ENCODE data around the gene PSMF1. TPM values are rescaled to one million over a fixed set of nuclear protein-coding genes. Genes with fewer than 3 reads are reported as not detected.

PSMF1 gene
- 100 to 1,000 TPM in 1 of 4 donors, 10 to 100 TPM in 3; 43.6 to 118 (median 62.7) TPM for polyA plus RNA-seq
- long read RNA-seq, donor 1, full-length matches to known transcripts: 88 of 121 reads
- long read RNA-seq, donor 1, partial matches to known transcripts: 24 of 121 reads
- long read RNA-seq, donor 1, other reads (novel, unspliced or antisense): 9 of 121 reads
- long read RNA-seq, donor 2, full-length matches to known transcripts: 28 of 33 reads
- long read RNA-seq, donor 2, partial matches to known transcripts: 5 of 33 reads
- long read RNA-seq, donor 2, other reads (novel, unspliced or antisense): 0 of 33 reads
- long read RNA-seq, donor 3, full-length matches to known transcripts: 27 of 33 reads
- long read RNA-seq, donor 3, partial matches to known transcripts: 6 of 33 reads
- long read RNA-seq, donor 3, other reads (novel, unspliced or antisense): 0 of 33 reads
- long read RNA-seq, donor 4, full-length matches to known transcripts: 2 of 2 reads
- long read RNA-seq, donor 4, partial matches to known transcripts: 0 of 2 reads
- long read RNA-seq, donor 4, other reads (novel, unspliced or antisense): 0 of 2 reads
- long read RNA-seq, donor 5, full-length matches to known transcripts: 7 of 14 reads
- long read RNA-seq, donor 5, partial matches to known transcripts: 7 of 14 reads
- long read RNA-seq, donor 5, other reads (novel, unspliced or antisense): 0 of 14 reads
- long read RNA-seq, donor 6, full-length matches to known transcripts: 41 of 48 reads
- long read RNA-seq, donor 6, partial matches to known transcripts: 7 of 48 reads
- long read RNA-seq, donor 6, other reads (novel, unspliced or antisense): 0 of 48 reads
- long read RNA-seq, donor 7, full-length matches to known transcripts: 73 of 102 reads
- long read RNA-seq, donor 7, partial matches to known transcripts: 29 of 102 reads
- long read RNA-seq, donor 7, other reads (novel, unspliced or antisense): 0 of 102 reads
- long read RNA-seq, donor 8, full-length matches to known transcripts: 1 of 1 reads
- long read RNA-seq, donor 8, partial matches to known transcripts: 0 of 1 reads
- long read RNA-seq, donor 8, other reads (novel, unspliced or antisense): 0 of 1 reads
- long read RNA-seq, donor 9, full-length matches to known transcripts: 6 of 6 reads
- long read RNA-seq, donor 9, partial matches to known transcripts: 0 of 6 reads
- long read RNA-seq, donor 9, other reads (novel, unspliced or antisense): 0 of 6 reads
- long read RNA-seq, donor 10, full-length matches to known transcripts: 54 of 59 reads
- long read RNA-seq, donor 10, partial matches to known transcripts: 5 of 59 reads
- long read RNA-seq, donor 10, other reads (novel, unspliced or antisense): 0 of 59 reads

- Histone ChIP-seq H3K27ac (ENCODE audit: low read depth in 1 of 3, low read length in 2 of 3) (peak within 1 kb of the TSS; percentile 73 to 88 (median 87)), H3K9me3 (ENCODE audit: control insufficient read depth in 2 of 2, insufficient read depth in 1 of 2, low read depth in 1 of 2, low read length in 1 of 2) (no peaks in the 10 kb centered on the region), H3K4me3 (ENCODE audit: low read depth in 1 of 3, low read length in 3 of 3) (peak within 1 kb of the TSS; percentile 89 to 96 (median 94)), H3K27me3 (ENCODE audit: control insufficient read depth in 3 of 3, insufficient read depth in 3 of 3, low read length in 3 of 3) (no peaks in the 10 kb centered on the region), H3K36me3 (ENCODE audit: control insufficient read depth in 3 of 3, insufficient read depth in 2 of 3, low read depth in 1 of 3, low read length in 3 of 3) (peaks cover 0 to 5% (median 0%) of the 10 kb centered on the region in 3 donors), H3K4me1 (ENCODE audit: control insufficient read depth in 3 of 3, insufficient read depth in 2 of 3, low read depth in 1 of 3, low read length in 2 of 3) (peaks cover 13 to 31% (median 20%) of the 10 kb centered on the region in 3 donors)
- peak; percentile 96 to 97 for DNase-seq
- no peak for FAIRE-seq
- 0 to 1% (median 1%) methylated on average over 60 to 62 of the region's 62 CpGs for WGBS, 3 donors
Measured at GRCh38 chr20:1118336-1119127, at the start of gene PSMF1. TSS of gene PSMF1 (plus strand) at chr20:1118602. CDS start at chr20:1118774, 172 bp downstream.

- no peak for FAIRE-seq
Measured at GRCh38 chr20:1072258-1072657, 46.1 kb upstream of the PSMF1 start.

GRCh38 chr20:1075616-1076015 lies 42.8 kb upstream of the PSMF1 start:
- Histone ChIP-seq H3K9me3 (ENCODE audit: control insufficient read depth in 2 of 2, insufficient read depth in 1 of 2, low read depth in 1 of 2, low read length in 1 of 2) (peaks cover 0 to 7% of the 10 kb centered on the region in 2 donors), H3K4me1 (ENCODE audit: control insufficient read depth in 3 of 3, insufficient read depth in 2 of 3, low read depth in 1 of 3, low read length in 2 of 3) (no peaks in the 10 kb centered on the region), H3K27ac (ENCODE audit: low read depth in 1 of 3, low read length in 2 of 3) (no peak overlapping the region), H3K4me3 (ENCODE audit: low read depth in 1 of 3, low read length in 3 of 3) (no peak overlapping the region), H3K27me3 (ENCODE audit: control insufficient read depth in 3 of 3, insufficient read depth in 3 of 3, low read length in 3 of 3) (no peaks in the 10 kb centered on the region), H3K36me3 (ENCODE audit: control insufficient read depth in 3 of 3, insufficient read depth in 2 of 3, low read depth in 1 of 3, low read length in 3 of 3) (no peaks in the 10 kb centered on the region)
- no peak for FAIRE-seq
- no peak for DNase-seq
- 80 to 88% (median 85%) methylated on average over 3 of the region's 3 CpGs for WGBS, 3 donors

More at GRCh38 chr20:1072258-1072657, 46.1 kb upstream of the PSMF1 start:
- no peaks in the 10 kb centered on the region for H3K27me3 ChIP-seq (ENCODE audit: control insufficient read depth in 3 of 3, insufficient read depth in 3 of 3, low read length in 3 of 3)
- no peak for DNase-seq
- H3K4me1 ChIP-seq (ENCODE audit: control insufficient read depth in 3 of 3, insufficient read depth in 2 of 3, low read depth in 1 of 3, low read length in 2 of 3): no peaks in the 10 kb centered on the region
- no peak overlapping the region for H3K4me3 ChIP-seq (ENCODE audit: low read depth in 1 of 3, low read length in 3 of 3)
- no peak overlapping the region for H3K27ac ChIP-seq (ENCODE audit: low read depth in 1 of 3, low read length in 2 of 3)
- 80 to 88% (median 85%) methylated on average over 2 of the region's 2 CpGs for WGBS, 3 donors
- H3K36me3 ChIP-seq (ENCODE audit: control insufficient read depth in 3 of 3, insufficient read depth in 2 of 3, low read depth in 1 of 3, low read length in 3 of 3): no peaks in the 10 kb centered on the region
- peaks cover 0 to 10% of the 10 kb centered on the region in 2 donors for H3K9me3 ChIP-seq (ENCODE audit: control insufficient read depth in 2 of 2, insufficient read depth in 1 of 2, low read depth in 1 of 2, low read length in 1 of 2)

GRCh38 chr20:1081891-1082290 lies 36.5 kb upstream of the PSMF1 start:
- DNase-seq: no peak
- Histone ChIP-seq H3K27me3 (ENCODE audit: control insufficient read depth in 3 of 3, insufficient read depth in 3 of 3, low read length in 3 of 3) (no peaks in the 10 kb centered on the region), H3K27ac (ENCODE audit: low read depth in 1 of 3, low read length in 2 of 3) (no peak overlapping the region), H3K4me3 (ENCODE audit: low read depth in 1 of 3, low read length in 3 of 3) (no peak overlapping the region), H3K4me1 (ENCODE audit: control insufficient read depth in 3 of 3, insufficient read depth in 2 of 3, low read depth in 1 of 3, low read length in 2 of 3) (no peaks in the 10 kb centered on the region), H3K36me3 (ENCODE audit: control insufficient read depth in 3 of 3, insufficient read depth in 2 of 3, low read depth in 1 of 3, low read length in 3 of 3) (no peaks in the 10 kb centered on the region), H3K9me3 (ENCODE audit: control insufficient read depth in 2 of 2, insufficient read depth in 1 of 2, low read depth in 1 of 2, low read length in 1 of 2) (no peaks in the 10 kb centered on the region)
- 91 to 95% (median 91%) methylated on average over 4 of the region's 4 CpGs for WGBS, 3 donors
- FAIRE-seq: no peak

- H3K27me3 ChIP-seq (ENCODE audit: control insufficient read depth in 3 of 3, insufficient read depth in 3 of 3, low read length in 3 of 3): no peaks in the 10 kb centered on the region
- 63 to 68% (median 66%) methylated on average over 5 of the region's 5 CpGs for WGBS, 3 donors
- no peak overlapping the region for H3K27ac ChIP-seq (ENCODE audit: low read depth in 1 of 3, low read length in 2 of 3)
- H3K9me3 ChIP-seq (ENCODE audit: control insufficient read depth in 2 of 2, insufficient read depth in 1 of 2, low read depth in 1 of 2, low read length in 1 of 2): no peaks in the 10 kb centered on the region
- no peaks in the 10 kb centered on the region for H3K4me1 ChIP-seq (ENCODE audit: control insufficient read depth in 3 of 3, insufficient read depth in 2 of 3, low read depth in 1 of 3, low read length in 2 of 3)
- DNase-seq: no peak
- no peaks in the 10 kb centered on the region for H3K36me3 ChIP-seq (ENCODE audit: control insufficient read depth in 3 of 3, insufficient read depth in 2 of 3, low read depth in 1 of 3, low read length in 3 of 3)
- no peak for FAIRE-seq
- H3K4me3 ChIP-seq (ENCODE audit: low read depth in 1 of 3, low read length in 3 of 3): no peak overlapping the region
Measured at GRCh38 chr20:1083431-1084080, 34.8 kb upstream of the PSMF1 start.

- 58 to 66% (median 66%) methylated on average over 6 of the region's 6 CpGs for WGBS, 3 donors
- H3K27me3 ChIP-seq (ENCODE audit: control insufficient read depth in 3 of 3, insufficient read depth in 3 of 3, low read length in 3 of 3): no peaks in the 10 kb centered on the region
- FAIRE-seq: no peak
- no peak overlapping the region for H3K27ac ChIP-seq (ENCODE audit: low read depth in 1 of 3, low read length in 2 of 3)
- no peaks in the 10 kb centered on the region for H3K36me3 ChIP-seq (ENCODE audit: control insufficient read depth in 3 of 3, insufficient read depth in 2 of 3, low read depth in 1 of 3, low read length in 3 of 3)
- DNase-seq: no peak
- peaks cover 0 to 6% of the 10 kb centered on the region in 2 donors for H3K9me3 ChIP-seq (ENCODE audit: control insufficient read depth in 2 of 2, insufficient read depth in 1 of 2, low read depth in 1 of 2, low read length in 1 of 2)
- H3K4me3 ChIP-seq (ENCODE audit: low read depth in 1 of 3, low read length in 3 of 3): no peak overlapping the region
- no peaks in the 10 kb centered on the region for H3K4me1 ChIP-seq (ENCODE audit: control insufficient read depth in 3 of 3, insufficient read depth in 2 of 3, low read depth in 1 of 3, low read length in 2 of 3)
Measured at GRCh38 chr20:1085492-1086276, 32.7 kb upstream of the PSMF1 start.
